Tibial nerve (tissue), 3 donors: ENCODE results near the gene RTL1.

Experiments
- POLR2A ChIP-seq, 2 donors: fragments of 450-650 bp; IDR thresholded peaks; one replicate each; pipeline ENCODE4 v1.6.1; 2017; ENCODE audit warnings: antibody characterized with exemption in 2 of 2, mild to moderate bottlenecking in 2 of 2, moderate library complexity in 2 of 2
- TF ChIP-seq, protein P1 (sequence below), 5 experiments: fragments of 200-600 bp in 3 of 5; fragments of 450-650 bp in 2 of 5; sonication (generic) in 3 of 5; IDR thresholded peaks; one replicate each; pipeline ENCODE4 v1.5.1; 2016 to 2019; ENCODE audit warnings: antibody characterized with exemption in 5 of 5, mild to moderate bottlenecking in 3 of 5, moderate library complexity in 2 of 5

DNA sequence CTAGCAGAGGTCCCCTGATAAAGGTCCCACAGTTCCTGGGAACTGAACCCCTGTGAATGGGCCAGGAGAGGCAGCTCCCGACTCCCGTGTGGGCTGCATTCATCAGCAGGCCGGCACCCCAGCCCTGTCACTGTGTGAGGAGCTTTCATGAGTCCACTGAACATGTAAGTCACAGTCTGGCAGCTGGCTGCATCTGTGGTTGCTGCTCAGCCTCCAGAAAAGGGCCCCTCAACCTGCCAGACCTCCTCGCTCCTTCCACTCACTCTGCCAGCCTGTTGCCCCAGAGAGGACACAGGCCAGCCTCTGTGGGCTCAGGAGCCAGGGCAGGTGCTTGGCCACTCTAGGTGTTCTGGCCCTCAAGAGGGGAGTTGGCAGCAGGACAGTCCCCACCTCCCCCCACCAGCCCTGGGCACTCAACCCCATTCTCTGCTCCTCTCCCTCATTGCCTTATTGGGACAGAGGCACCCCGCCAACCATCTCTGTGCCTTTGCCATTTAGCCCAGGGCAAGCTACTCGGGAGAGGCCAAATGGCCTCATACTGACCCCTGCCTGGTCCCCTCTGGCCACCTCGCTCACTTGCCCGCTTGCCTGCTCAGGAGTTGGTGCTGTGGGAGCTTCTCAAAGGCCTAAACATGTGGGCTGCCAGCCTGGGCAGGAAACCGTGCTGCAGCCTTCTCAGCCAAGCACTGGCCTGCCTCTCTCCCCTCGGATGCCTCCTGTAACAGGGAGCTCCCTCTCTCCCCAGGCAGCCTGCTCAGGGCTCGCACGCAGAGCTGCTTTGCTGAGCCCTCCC lies 1.9 kb downstream of the RTL1 start:
- TF ChIP-seq, protein P1, sequence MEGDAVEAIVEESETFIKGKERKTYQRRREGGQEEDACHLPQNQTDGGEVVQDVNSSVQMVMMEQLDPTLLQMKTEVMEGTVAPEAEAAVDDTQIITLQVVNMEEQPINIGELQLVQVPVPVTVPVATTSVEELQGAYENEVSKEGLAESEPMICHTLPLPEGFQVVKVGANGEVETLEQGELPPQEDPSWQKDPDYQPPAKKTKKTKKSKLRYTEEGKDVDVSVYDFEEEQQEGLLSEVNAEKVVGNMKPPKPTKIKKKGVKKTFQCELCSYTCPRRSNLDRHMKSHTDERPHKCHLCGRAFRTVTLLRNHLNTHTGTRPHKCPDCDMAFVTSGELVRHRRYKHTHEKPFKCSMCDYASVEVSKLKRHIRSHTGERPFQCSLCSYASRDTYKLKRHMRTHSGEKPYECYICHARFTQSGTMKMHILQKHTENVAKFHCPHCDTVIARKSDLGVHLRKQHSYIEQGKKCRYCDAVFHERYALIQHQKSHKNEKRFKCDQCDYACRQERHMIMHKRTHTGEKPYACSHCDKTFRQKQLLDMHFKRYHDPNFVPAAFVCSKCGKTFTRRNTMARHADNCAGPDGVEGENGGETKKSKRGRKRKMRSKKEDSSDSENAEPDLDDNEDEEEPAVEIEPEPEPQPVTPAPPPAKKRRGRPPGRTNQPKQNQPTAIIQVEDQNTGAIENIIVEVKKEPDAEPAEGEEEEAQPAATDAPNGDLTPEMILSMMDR (IDR thresholded peaks at IDR 0.05): no peak
- TF ChIP-seq POLR2A (IDR thresholded peaks at IDR 0.05): no peak
